C4-2B (cell line): ENCODE measurements around the gene ZNF19.

ENCODE experiments used
- CTCF ChIP-seq: fragments of 450-650 bp; conservative IDR thresholded peaks from 2 replicates; pipeline ENCODE4 v1.5.1; 2017; ENCODE audit warnings: mild to moderate bottlenecking
- ZFX ChIP-seq: fragments of 450-650 bp; IDR thresholded peaks from 2 replicates; pipeline ENCODE4 v1.6.1; 2017

- TF ChIP-seq CTCF (no peak), ZFX (no peak)
These were observed 63.4 kb downstream of the ZNF19 start for GRCh38 chr16:71425746-71426068.
